Karpas-422 (cell line): ENCODE results near the gene CLPTM1. TPM values are rescaled to one million over a fixed set of nuclear protein-coding genes. Genes with fewer than 3 reads are reported as not detected.
"Not testable (repeated sequence)": the region's sequence is repeated elsewhere in the genome, so short reads cannot be mapped to it uniquely, and the experiment has no call there.

Experiments
- DNase-seq: peaks from one replicate; pipeline ENCODE4 v3.0.0-alpha.2; 2015
- H2AFZ ChIP-seq: fragments of 200-600 bp; sonication (generic); 2 replicates; pipeline ENCODE4 v1.6.1; 2014; ENCODE audit warnings: antibody characterized with exemption, low read length, mixed read lengths
- H3K27ac ChIP-seq: fragments of 200-600 bp; sonication (generic); 2 replicates; pipeline ENCODE4 v1.5.1; 2014; ENCODE audit warnings: mild to moderate bottlenecking, low read length, moderate library complexity
- H3K27me3 ChIP-seq: fragments of 200-600 bp; sonication (generic); 2 replicates; pipeline ENCODE4 v1.6.1; 2014; ENCODE audit warnings: low read length, mixed read lengths
- H3K36me3 ChIP-seq: fragments of 200-600 bp; sonication (generic); 2 replicates; pipeline ENCODE4 v1.6.1; 2014; ENCODE audit warnings: low read length, mixed read lengths; ENCODE audit not compliant: insufficient read depth
- H3K4me1 ChIP-seq: fragments of 200-600 bp; sonication (generic); 2 replicates; pipeline ENCODE4 v1.6.1; 2014; ENCODE audit warnings: mild to moderate bottlenecking, low read length, mixed read lengths
- H3K4me2 ChIP-seq: fragments of 200-600 bp; sonication (generic); 2 replicates; pipeline ENCODE4 v1.6.1; 2014; ENCODE audit warnings: low read length, low read depth, mild to moderate bottlenecking; ENCODE audit not compliant: poor library complexity, severe bottlenecking
- H3K4me3 ChIP-seq: fragments of 200-600 bp; sonication (generic); 2 replicates; pipeline ENCODE4 v1.5.1; 2014; ENCODE audit warnings: mild to moderate bottlenecking, antibody characterized with exemption, low read length, mixed read lengths
- H3K79me2 ChIP-seq: fragments of 200-600 bp; sonication (generic); 2 replicates; pipeline ENCODE4 v1.6.1; 2014; ENCODE audit warnings: mild to moderate bottlenecking, low read length, mixed read lengths
- H3K9ac ChIP-seq: fragments of 200-600 bp; sonication (generic); 2 replicates; pipeline ENCODE4 v1.6.0; 2014; ENCODE audit warnings: low read length
- H3K9me2 ChIP-seq: fragments of 200-600 bp; sonication (generic), shearing (Covaris generic); replicated peaks from 2 replicates; pipeline ENCODE4 v1.6.0; 2014; ENCODE audit warnings: mild to moderate bottlenecking, low read length, moderate library complexity; ENCODE audit not compliant: insufficient read depth
- H3K9me3 ChIP-seq: fragments of 300-700, 200-600 bp; sonication (generic); 2 replicates; pipeline ENCODE4 v1.6.1; 2014; ENCODE audit warnings: low read length, mixed read lengths
- H4K20me1 ChIP-seq: fragments of 200-600 bp; sonication (generic); 2 replicates; pipeline ENCODE4 v1.6.1; 2014; ENCODE audit warnings: mild to moderate bottlenecking, antibody characterized with exemption, low read length, low read depth; ENCODE audit not compliant: insufficient read depth
- total RNA-seq: library from RNA; depleted of rRNA; stranded (reverse); fragments of >200 nt; shearing (Covaris generic); gene quantifications from 2 replicates; pipeline ENCODE4 v1.2.3, GENCODE V29; 2014; ENCODE audit warnings: low replicate concordance

CLPTM1 gene
- total RNA-seq, 1 experiment from 2014 or later = 19.7 TPM

- no peak overlapping the region for H3K4me3 ChIP-seq
- peaks cover 5% of the 10 kb centered on the region for H3K4me1 ChIP-seq
- H3K27ac ChIP-seq = no peak overlapping the region
- H4K20me1 ChIP-seq = no peaks in the 10 kb centered on the region
- H3K27me3 ChIP-seq = no peaks in the 10 kb centered on the region
- no peak overlapping the region for H3K4me2 ChIP-seq
- no peaks in the 10 kb centered on the region for H3K36me3 ChIP-seq
- DNase-seq = no peak
- no peaks in the 10 kb centered on the region for H3K9me3 ChIP-seq
- H3K79me2 ChIP-seq = no peaks in the 10 kb centered on the region
- H2AFZ ChIP-seq = no peak overlapping the region
- no peak overlapping the region for H3K9ac ChIP-seq
- no peaks in the 10 kb centered on the region for H3K9me2 ChIP-seq
Observed at GRCh38 chr19:44912854-44913253, 42.3 kb upstream of the CLPTM1 start.

GRCh38 chr19:44913512-44914432, 41.4 kb upstream of the CLPTM1 start:
- not testable (repeated sequence) for H3K9me2 ChIP-seq, DNase-seq, H3K4me3 ChIP-seq, H3K4me2 ChIP-seq, H2AFZ ChIP-seq, H3K27me3 ChIP-seq, H3K9ac ChIP-seq, H3K27ac ChIP-seq, H3K9me3 ChIP-seq, H3K4me1 ChIP-seq, H3K79me2 ChIP-seq, H4K20me1 ChIP-seq, H3K36me3 ChIP-seq

GRCh38 chr19:44914433-44915206, 40.6 kb upstream of the CLPTM1 start, which contains the start of gene APOC1:
Gene APOC1 (plus strand): TSS chr19:44914608. CDS start chr19:44914892, 284 bp downstream.
- H3K4me1 ChIP-seq, H3K9me3 ChIP-seq, H3K79me2 ChIP-seq, H3K36me3 ChIP-seq, H2AFZ ChIP-seq, H3K27ac ChIP-seq, H3K9me2 ChIP-seq, H3K27me3 ChIP-seq, H4K20me1 ChIP-seq: not testable (repeated sequence)
- peak within 1 kb of the TSS; percentile 60 for H3K4me2 ChIP-seq
- peak within 1 kb of the TSS; percentile 43; the same call in 1 of the 2 replicates for H3K4me3 ChIP-seq
- H3K9ac ChIP-seq = peak within 1 kb of the TSS; percentile 41; the same call in 1 of the 2 replicates
- DNase-seq = peak; percentile 90

- no peak overlapping the region for H3K9ac ChIP-seq
- H3K4me1 ChIP-seq = no peaks in the 10 kb centered on the region
- H3K27ac ChIP-seq = no peak overlapping the region
- H3K4me3 ChIP-seq = no peak overlapping the region
- DNase-seq = peak; percentile 36
- H3K27me3 ChIP-seq = no peaks in the 10 kb centered on the region
- no peaks in the 10 kb centered on the region for H4K20me1 ChIP-seq
- H3K36me3 ChIP-seq = no peaks in the 10 kb centered on the region
- H3K9me2 ChIP-seq = no peaks in the 10 kb centered on the region
- no peak overlapping the region for H3K4me2 ChIP-seq
- no peak overlapping the region for H2AFZ ChIP-seq
- no peaks in the 10 kb centered on the region for H3K79me2 ChIP-seq
- no peaks in the 10 kb centered on the region for H3K9me3 ChIP-seq
Observed at GRCh38 chr19:44924243-44924725, 30.9 kb upstream of the CLPTM1 start.

- H3K9me3 ChIP-seq = no peaks in the 10 kb centered on the region
- DNase-seq = no peak
- no peak overlapping the region for H3K27ac ChIP-seq
- H2AFZ ChIP-seq = no peak overlapping the region
- no peak overlapping the region for H3K9ac ChIP-seq
- no peak overlapping the region for H3K4me3 ChIP-seq
- no peaks in the 10 kb centered on the region for H3K27me3 ChIP-seq
- no peak overlapping the region for H3K4me2 ChIP-seq
- no peaks in the 10 kb centered on the region for H3K36me3 ChIP-seq
- H3K79me2 ChIP-seq = no peaks in the 10 kb centered on the region
- no peaks in the 10 kb centered on the region for H3K9me2 ChIP-seq
- no peaks in the 10 kb centered on the region for H3K4me1 ChIP-seq
- no peaks in the 10 kb centered on the region for H4K20me1 ChIP-seq
Observed at GRCh38 chr19:44925114-44925891, 29.9 kb upstream of the CLPTM1 start.

GRCh38 chr19:44926245-44927077, 28.7 kb upstream of the CLPTM1 start:
- not testable (repeated sequence) for DNase-seq, H3K27me3 ChIP-seq, H3K27ac ChIP-seq, H3K9me2 ChIP-seq, H4K20me1 ChIP-seq, H3K9me3 ChIP-seq, H2AFZ ChIP-seq, H3K4me2 ChIP-seq, H3K36me3 ChIP-seq, H3K79me2 ChIP-seq, H3K4me1 ChIP-seq, H3K9ac ChIP-seq, H3K4me3 ChIP-seq

GRCh38 chr19:44927746-44928145, 27.4 kb upstream of the CLPTM1 start:
- Histone ChIP-seq H2AFZ (no peak overlapping the region), H3K36me3 (no peaks in the 10 kb centered on the region), H4K20me1 (no peaks in the 10 kb centered on the region), H3K4me2 (no peak overlapping the region), H3K9ac (no peak overlapping the region), H3K27me3 (no peaks in the 10 kb centered on the region), H3K4me3 (no peak overlapping the region), H3K79me2 (no peaks in the 10 kb centered on the region), H3K4me1 (no peaks in the 10 kb centered on the region), H3K27ac (no peak overlapping the region), H3K9me2 (no peaks in the 10 kb centered on the region), H3K9me3 (no peaks in the 10 kb centered on the region)
- no peak for DNase-seq
